ENCODE results near the gene KRT9.
"Not testable (repeated sequence)": the region's sequence is repeated elsewhere in the genome, so short reads cannot be mapped to it uniquely, and the experiment has no call there.

KRT9 gene

GRCh38 chr17:41546819-41547218 lies 25.0 kb downstream of the KRT9 start:
- DNase-seq (ENCODE audit: low spot score), result no peak

DNA sequence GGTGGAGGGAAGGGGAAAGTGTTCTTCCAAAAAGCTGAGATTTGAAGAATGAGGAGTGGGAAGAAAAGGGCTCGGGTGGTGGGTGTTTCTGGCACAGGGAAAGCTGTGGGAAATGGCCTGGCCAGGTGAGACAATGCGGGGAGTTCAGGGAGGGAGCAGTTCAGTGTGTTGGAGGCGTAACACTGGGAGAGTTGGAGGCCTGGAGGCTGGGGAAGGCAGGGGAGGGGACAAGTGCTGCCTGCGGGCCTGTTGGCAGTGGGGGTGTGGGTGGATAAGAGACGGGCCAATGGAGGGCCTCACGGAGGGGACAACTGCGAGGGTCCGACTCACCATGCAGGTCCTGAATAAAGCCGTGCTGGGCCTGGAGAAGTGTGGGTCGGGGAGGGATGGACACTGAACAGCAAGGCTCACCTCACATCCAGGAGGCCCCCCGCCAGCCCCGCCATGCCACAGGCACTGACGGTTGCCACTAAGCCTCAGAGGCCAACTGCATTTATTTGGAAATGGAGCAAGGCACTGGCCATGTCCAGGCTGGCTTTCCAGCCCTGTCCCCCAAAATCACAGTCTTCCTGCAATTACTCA lies 25.9 kb downstream of the KRT9 start:
- no peak for DNase-seq (ENCODE audit: low spot score)

DNA sequence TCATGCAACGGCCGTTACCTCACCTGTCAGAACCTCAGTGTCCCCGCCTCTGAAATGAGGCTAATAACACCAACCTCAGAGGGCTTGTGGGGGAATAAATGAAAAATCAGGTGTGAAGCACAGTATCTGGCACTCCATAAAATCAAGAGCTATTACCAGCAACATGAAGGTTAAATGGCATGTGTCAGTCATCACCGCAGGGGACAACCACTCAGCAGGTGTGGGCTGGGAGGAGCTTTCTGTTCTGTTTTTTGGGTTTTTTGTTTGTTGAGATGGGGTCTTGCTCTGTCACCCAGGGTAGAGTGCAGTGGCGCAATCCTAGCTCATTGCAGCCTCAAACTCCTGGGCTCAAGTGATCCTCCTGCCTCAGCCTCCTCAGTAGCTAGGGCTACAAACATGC lies 26.9 kb downstream of the KRT9 start:
- DNase-seq (ENCODE audit: low spot score), result no peak

DNA sequence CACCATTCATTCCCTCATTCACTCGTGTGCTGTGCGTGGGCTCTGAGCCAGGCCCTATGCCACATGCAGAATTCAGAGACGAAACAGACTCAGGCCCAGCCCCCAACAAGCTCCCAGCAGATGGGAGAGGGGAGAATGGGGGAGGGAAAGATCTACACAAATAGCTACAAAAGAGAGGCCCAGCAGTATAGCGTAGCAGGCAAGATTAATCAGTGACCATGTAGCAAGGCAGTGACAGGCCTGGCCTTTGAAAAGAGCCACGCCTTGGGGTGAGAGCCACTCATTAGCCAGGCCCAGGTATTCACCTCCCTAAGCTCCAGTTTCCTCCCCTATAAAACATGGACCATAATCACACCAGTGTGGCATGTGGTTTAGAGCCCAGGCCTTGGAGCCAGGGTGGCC lies 27.4 kb downstream of the KRT9 start:
- DNase-seq (ENCODE audit: low spot score), result no peak

- DNase-seq (ENCODE audit: low spot score), result not testable (repeated sequence)
Observed at GRCh38 chr17:41542786-41543185, 29.1 kb downstream of the KRT9 start.

DNA sequence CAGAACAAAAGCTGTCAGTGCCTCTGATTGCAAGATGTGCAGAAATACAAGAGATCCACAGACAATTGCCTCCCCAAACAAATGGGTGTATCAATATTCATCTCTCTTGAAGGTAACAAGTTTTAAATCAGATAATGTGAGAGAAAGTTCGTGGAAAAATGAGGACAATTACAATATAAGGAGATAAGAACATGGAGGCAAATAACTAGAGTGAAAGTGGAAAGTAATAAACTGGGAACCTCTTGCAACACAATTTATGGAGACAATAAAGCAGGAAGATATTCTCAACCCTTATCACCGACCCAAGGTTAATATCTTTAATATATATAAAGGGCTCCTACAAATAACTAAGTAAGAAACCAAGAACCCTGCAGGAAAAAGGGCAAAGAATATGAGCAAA lies 29.5 kb downstream of the KRT9 start:
- no peak for DNase-seq (ENCODE audit: low spot score)

GRCh38 chr17:41540921-41541625 lies 30.8 kb downstream of the KRT9 start:
- no peak for DNase-seq (ENCODE audit: low spot score)

- no peak for DNase-seq (ENCODE audit: low spot score)
Observed at GRCh38 chr17:41539979-41540701, 31.7 kb downstream of the KRT9 start.

DNA sequence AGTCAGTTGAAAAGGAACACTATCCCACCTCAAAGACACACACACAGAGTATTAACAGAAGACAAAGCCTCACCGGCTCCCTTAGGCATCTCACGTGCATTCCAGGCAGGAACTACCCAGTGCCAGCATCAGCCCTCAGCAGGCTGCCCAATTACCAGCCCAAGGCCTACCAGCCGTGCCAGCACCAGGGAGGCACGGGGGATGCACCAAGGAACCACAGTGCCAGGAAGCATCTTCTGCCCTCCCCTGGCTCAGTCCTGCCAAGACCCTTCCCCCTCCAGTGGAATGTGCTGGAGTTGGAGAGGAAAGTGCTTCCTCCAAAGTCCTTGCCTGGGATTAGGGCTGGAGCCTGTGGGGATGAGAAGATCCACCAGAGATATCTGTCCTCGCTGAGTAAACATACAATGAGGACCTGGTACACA lies 32.8 kb downstream of the KRT9 start:
- DNase-seq (ENCODE audit: low spot score), result no peak

GRCh38 chr17:41538565-41538991 lies 33.3 kb downstream of the KRT9 start:
- no peak for DNase-seq (ENCODE audit: low spot score)

DNA sequence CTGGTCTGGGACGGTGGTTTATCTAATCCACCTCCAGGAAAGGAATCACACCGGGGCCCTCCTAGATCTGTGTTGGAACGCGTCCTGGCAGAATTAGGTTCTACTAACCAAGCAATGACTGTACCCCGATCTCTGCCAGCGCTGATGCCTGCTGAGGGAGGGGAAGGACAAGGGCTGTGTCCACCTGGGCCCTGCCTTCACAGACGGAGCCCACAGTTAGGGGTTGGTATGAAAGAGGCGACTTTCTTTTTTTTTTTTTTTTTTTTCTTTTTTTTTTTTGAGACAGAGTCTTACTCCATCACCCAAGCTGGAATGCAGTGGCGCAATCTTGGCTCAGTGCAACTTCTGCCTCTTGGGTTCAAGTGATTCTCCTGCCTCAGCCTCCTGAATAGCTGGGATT lies 33.9 kb downstream of the KRT9 start:
- no peak for DNase-seq (ENCODE audit: low spot score)

DNA sequence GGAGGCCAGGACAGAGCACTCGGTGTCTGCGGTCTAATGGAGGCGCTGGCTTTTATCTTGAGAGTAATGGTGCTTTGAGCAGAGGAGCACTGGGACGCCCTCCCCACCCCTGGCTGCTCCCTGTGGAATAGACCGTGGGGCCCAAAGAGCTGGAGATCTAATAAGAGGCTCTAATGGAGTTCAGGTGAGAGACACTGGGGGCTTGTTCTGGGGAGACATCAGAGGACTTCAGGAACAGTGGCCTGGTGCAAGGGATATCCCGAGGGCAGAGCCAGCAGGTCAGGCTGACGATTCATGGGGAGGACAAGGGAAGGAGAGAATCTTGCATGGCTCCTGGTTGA lies 34.3 kb downstream of the KRT9 start:
- no peak for DNase-seq (ENCODE audit: low spot score)

- DNase-seq (ENCODE audit: low spot score), result no peak
Observed at GRCh38 chr17:41536741-41537613, 34.9 kb downstream of the KRT9 start.

GRCh38 chr17:41535764-41536481 lies 35.9 kb downstream of the KRT9 start:
- DNase-seq (ENCODE audit: low spot score), result no peak

- no peak for DNase-seq (ENCODE audit: low spot score)
Observed at GRCh38 chr17:41534899-41535546, 36.8 kb downstream of the KRT9 start.

GRCh38 chr17:41533613-41534012 lies 38.2 kb downstream of the KRT9 start:
- DNase-seq (ENCODE audit: low spot score), result no peak

- DNase-seq (ENCODE audit: low spot score), result no peak
Observed at GRCh38 chr17:41532947-41533570, 38.8 kb downstream of the KRT9 start.

DNA sequence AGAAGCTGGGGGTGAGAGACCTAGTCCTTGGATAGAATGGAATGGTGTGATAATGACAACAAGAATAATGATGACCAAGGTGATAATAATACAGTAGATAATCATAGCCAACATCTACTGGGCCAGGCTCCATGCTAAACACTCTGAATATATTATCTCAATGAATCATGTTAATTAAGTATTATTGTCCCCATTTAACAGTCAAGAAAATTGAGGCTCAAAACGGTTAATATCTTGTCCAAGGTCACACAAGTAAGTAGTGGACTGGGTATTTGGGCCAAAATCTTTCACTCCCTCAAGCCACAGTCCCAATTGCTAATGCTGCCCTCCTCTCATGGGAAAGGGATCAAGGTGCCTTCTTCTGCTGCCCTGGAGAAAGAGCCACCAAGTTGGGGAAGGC lies 39.9 kb downstream of the KRT9 start:
- no peak for DNase-seq (ENCODE audit: low spot score)

GRCh38 chr17:41530062-41531048 lies 41.5 kb downstream of the KRT9 start:
- DNase-seq (ENCODE audit: low spot score), result no peak
